Glomerular endothelial cell (primary cell): ENCODE data around the gene IFITM10. TPM values are rescaled to one million over a fixed set of nuclear protein-coding genes. Genes with fewer than 3 reads are reported as not detected.

Experiments
- DNase-seq: peaks from one replicate; pipeline ENCODE4 v3.0.0-alpha.2; 2011; ENCODE audit warnings: low read depth, low spot score; ENCODE audit errors: extremely low read depth
- total RNA-seq: library from RNA; depleted of rRNA; stranded (reverse); fragments of >200 nt; gene quantifications from 2 replicates; pipeline ENCODE4 v1.2.3, GENCODE V29; 2015

Gene IFITM10
- total RNA-seq, 1 donor from 2014 or later = not detected

DNA sequence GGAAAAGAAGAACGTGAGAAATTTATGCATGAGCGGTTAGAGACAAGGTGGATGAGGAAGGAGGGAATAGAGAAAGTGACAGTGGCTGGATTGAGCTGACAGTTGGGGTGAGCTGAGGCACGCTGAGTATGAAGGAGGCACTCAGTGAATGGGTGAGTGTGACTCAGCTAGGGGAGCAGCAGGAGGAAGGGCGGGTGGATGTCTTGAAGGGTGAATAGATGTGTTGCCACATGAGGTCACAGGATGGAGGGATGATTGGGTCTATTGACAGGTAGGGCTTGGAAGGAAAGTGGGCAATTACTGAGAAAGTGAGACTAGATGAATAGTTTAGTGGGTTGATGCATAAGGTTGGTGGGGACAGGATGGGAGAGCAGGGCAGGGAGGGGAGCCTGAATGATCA lies 8.0 kb downstream of the IFITM10 start:
- DNase-seq = no peak

DNA sequence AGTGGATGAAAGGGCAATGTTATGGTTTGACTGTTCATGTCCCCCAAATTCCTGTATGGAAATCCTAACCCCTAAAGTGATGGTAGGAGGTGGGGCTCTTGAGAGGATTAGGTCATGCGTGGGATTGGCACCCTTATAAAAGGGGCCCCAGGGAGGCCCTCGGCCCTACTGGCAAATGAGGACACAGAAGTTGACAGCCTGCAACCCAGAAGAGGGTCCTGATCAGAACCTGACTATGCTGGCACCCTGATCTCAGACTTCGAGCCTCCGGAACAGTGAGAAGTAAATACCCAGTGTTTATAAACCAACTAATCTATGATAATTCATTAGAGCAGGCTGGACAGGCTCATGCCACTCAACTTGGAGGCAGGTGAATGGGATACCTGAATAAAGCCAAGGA lies 8.7 kb downstream of the IFITM10 start:
- no peak for DNase-seq

DNA sequence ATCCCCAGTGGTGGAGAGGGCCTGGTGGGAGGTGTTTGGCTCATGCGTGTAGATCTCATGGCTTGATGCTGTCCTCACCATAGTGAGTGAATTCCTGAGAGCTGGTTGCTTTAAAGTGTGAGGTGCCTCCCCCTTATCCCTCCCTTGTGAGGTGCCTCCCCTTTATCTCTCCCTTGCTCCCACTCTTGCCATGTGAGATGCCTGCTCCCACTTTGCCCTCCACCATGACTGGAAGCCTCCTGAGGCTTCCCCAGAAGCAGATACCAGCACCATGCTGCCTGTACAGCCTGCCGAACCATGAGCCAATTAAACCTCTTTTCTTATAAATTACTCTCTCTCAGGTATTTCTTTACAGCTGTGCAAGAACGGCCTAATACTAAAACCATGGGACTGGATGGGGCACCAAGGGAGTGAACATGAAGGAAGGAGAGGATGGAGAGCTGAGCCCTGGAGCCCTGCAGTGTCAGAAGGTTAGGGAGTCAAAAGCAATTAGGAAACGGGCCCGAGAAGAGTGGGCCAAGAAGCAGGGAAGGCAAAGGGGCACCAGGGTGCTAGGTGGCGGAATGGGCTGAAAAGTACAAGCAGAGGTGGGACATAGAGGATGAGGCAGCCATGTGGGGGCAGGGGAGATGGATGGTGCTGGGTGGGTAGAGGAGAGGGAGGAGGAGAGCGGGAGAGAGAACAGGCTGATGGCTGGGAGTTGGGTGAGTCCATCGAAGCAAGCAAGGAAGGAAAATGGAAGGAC lies 9.4 kb downstream of the IFITM10 start:
- no peak for DNase-seq

DNA sequence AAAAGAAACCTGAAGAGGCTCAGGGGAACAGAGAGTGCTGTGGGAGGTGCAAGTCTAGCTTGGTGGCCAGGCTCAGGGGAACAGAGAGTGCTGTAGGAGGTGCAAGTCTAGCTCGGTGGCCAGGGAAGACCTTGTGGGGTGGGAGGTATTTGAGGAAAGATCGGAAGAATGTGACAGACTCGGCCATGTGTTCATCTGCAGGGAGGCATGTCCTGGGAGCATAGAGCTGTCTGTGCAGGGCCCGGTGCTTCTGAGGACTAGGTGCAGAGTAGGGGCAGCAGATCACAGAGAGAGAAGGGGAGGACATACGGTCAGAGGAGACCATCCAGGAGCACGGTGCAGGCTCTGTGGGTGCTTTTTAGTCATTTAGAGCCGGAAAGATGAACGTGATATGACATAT lies 10.8 kb downstream of the IFITM10 start:
- DNase-seq = no peak

DNA sequence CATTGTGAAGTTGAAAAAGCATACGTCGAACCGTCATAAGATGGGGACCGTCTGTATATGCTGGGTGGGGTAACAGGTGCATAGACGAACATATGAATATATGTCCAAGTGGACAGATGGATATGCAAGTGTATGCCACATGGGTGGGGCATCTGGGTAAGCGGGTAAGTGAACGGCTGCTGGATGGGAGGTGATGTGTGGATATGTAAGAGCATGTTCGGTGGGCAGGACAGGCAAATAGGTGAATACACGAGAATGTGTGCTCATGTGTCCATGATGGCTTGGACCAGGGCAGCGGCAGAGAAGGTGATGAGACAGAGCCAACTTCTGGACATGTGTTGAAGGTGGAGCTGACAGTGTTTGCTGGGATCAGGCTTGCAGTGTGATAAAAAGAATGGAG lies 12.0 kb downstream of the IFITM10 start:
- DNase-seq = no peak

DNA sequence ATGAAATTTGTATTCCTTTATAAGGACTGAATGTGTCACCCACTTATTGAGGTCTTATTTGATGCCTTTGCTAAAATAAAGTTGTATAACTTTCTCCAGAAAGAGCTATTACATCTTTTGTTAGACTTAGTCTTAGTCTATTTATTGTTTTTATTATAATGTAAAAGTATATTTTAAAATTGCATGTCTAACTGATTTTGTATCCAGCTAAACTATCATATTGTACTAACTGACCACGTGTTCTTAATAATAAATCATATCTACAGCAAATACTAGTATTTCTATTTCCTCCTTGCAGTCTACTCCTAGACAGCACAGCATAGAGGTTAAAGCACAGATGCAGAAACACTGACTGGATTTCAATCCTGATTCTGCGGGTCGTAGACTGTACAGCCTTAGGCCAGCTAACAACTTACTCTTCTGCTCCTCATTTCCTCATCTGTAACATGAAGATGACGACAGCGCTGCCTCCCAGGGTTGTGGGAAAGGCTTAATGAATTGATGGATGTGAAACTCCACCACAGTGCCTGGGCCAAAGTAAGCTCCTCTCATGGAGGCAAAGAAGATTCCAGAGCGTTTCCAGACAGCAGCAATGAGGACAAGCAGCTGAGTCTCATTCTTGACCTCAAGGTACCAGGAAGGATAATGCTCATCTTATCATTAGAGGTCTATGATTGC lies 13.2 kb downstream of the IFITM10 start:
- DNase-seq = no peak

DNA sequence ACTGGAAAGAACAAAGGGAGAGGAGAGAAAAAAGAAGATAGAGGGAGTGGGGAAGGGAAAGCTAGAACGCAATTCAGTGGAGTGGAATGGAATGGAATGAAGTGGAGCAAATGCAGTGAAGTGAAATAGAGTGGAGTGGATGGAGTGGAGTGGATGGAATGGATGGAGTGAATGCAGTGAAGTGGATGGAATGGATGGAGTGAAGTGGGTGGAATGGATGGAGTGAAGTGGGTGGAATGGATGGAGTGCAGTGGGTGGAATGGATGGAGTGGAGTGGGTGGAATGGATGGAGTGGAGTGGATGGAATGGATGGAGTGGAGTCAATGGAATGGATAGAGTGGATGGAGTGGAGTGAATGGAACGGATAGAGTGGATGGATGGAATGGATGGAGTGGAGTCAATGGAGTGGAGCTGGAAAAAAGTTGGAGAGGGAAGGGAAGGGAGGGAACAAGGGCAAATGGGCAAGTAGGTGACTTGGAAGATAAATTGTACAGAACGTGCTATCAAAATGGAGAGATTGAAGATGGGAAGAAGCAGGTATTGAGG lies 13.9 kb downstream of the IFITM10 start:
- no peak for DNase-seq

DNA sequence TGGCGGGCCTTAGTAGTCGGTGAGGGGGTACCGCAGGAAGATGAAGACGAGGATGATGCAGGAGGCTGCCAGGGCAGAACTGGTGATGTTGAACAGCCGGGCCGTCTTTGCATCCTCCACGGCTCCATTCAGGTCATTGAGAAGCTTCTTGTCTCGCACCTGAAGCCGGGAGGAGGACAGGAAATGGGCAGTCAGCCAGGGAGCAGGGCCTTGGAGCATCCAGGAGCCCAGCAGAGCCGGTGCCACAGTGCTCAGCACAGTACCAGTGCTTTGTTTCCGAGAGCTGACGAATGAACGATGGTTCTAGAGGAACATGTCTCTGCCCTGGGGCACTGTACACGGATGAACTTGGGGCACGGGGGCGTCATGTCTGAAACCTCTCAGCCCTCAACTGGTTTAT lies 15.1 kb downstream of the IFITM10 start:
- no peak for DNase-seq

DNA sequence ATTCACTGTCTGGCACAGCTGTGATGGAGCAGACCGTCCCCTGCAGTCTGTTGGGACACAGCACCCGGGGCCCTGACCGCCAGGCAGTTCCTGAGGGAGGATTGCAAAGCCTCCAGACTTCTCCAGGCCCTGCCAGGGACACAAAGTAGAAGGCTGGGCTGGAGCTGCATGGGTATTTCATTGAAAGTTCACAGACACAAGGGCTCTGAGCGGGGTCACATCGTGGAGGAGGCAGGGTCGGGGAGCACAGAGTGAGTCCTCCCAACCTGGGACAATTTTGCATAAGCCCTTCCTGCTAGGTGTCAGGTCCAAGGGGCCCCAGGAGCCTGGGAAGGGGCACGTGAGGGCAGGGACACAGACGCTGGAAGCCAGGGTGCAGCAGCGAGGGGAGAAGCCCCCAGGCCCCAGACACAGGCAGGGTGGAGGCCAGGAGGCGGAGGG lies 15.7 kb downstream of the IFITM10 start:
- no peak for DNase-seq

DNA sequence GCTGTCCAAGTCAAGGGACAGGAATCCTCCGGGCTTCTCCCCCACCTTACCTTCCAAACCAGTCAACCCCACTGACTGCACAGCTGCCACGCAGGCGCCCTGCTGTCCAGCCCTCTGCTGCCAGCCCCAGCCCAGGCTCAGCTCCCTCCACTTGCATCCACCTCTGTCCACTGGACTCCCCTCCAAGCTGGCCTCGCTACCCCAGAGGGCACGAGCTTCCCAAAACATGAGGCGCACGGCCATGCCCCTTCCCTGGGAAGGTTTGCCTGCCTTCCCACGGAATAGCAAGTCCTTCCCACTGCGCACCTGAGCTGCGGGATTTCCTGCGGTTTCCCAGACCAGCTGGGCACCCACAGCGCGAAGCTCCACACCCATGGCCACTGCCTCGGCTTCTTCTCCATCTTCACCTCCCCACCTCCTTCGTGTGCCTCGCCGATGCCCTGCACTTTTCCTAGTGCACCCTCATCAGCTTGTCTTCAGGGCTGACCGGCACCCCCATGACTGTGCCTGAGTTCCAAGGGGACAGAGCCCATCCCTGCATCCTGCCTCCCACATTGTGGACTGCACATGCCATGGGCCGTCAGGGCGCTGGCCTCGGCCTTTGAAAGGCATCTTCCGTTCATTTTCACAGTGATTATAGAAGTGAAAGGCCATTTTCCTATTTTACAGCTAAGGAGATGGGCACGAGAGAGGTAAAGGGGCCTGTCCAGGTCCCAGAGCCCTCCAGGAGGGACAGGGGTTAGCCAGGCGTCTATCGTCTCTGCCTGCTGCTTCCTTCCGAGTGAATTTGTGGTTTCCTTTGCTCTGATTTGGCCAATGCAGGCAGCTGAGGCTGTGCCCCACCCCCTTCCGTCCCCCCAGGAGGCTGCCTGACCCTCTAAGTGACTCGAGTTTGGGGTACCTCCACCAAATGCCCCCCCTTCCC lies 16.4 kb downstream of the IFITM10 start:
- no peak for DNase-seq

DNA sequence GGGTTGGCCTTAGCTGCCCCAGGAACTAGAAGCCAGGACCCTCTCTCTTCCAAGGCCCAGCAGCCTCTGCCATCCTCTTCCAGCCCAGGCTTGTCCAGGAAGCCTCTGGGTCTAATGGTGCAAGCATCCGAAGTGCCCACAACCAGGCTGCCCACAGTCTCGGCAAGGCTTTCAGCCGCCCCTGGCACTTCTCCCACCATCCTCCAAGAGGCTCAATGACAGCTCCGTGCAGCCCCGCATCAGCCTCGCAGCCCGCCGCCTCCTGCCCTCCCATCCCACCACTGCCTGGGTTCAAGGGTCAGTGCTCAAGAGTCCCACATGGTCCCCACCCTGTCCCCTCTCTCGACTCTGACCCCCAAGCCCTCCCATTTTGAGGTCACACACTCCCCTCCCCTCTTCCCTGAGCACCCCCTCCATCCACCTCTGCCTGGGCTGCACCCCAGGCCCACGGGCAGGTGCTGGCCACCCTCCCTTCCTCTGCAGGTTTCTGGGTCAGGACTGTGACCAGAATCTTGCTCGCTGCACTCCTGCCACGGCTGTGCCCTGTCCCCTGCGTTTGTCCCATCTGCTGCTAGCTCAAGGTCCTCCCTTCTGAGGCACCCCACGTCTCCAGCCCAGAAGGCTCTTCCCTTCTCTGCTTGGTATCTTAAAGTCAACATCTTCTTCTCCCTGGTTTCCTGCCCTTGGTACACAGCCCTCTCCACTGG lies 17.2 kb downstream of the IFITM10 start:
- no peak for DNase-seq

DNA sequence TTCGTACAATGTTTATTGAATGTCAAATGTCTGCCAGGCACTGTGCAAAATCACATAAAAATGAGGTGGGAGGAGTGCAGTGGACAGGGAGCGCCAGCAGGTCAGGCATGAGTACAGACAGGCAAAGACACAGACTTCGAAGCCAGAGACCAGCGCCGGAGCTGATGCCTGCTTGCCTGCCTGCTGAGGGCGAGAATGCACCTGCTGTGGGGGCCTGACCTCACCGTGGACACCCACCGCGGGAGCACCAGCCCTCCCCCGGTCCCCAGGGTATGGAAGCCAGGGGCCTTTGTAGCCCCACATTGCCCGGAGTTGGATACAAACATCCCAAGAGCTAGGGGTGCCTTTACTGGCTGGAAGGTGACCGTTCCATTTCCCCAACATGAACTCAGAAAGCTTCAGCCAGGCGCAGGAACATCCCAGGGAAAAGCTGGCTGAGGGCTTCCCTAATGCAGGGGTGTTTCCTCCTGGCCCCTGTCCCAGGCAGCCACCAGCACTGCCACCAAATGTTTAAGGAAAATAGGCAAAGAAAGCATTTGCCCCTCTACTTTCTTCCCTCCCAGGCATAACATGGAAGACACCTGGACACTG lies 17.9 kb downstream of the IFITM10 start:
- DNase-seq = no peak

DNA sequence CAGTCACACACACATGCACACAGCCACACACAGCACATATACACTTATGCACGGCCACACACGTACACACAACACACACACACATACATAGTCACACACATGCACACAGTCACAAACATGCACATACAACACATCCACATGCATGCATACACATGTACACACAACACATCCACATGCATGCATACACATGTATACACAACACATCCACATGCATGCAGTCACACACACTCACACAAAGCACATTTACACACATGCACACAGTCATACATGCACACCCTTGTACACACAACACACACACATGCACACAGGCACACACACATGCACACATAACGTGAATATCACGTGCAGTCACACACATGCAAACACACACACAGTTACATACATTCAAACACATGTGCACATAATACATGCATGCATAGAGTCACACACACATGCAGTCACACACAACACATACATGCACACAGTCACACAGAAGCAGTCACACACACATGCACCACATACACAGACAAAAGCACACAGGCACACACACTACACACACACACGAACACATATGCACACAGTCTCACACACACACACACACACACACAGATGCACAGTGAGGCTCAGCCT lies 18.8 kb downstream of the IFITM10 start:
- DNase-seq = no peak

DNA sequence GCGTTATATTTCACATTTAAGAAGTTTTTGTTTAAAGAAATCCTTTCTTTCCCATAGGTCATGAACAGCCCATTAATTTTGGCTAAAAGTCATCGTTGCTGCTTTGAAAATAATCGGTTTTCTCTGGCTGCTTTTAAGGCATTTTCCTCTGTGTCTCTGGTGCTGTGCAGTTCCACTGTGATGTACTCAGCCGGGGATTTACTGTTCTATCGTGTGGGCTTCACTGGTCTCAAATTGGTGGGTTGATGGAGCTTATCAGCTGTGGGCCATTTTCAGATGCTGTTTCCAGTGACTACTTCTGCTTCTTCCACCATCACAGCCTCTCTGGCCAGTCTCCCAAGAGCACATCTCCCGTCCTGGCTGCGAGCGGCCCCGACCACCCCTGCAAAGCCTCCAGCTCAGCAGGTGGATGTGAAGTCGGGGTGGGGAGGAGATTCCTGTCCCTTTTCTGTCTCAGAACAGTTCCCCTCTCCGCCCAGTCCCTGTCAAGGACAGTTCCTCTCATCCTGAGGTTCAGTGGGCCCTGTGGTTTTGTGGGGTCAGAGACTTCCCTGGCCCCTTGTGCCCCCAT lies 20.3 kb downstream of the IFITM10 start:
- DNase-seq = no peak

DNA sequence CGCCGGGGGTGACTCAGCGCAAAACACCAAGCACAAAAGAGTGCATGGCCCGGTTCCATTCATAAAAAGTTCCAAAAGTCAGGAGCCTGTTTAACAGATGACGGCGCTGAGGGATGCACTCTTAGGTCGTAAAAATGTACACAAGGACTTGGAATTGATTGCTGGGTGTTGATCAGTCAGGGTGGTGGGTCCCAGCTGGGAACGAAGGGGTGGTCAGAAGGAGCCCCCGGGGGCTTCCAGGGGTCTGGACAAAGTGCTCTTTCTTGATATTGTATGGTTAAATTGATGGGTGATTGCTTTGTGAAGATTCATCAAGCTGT lies 20.7 kb downstream of the IFITM10 start:
- DNase-seq = no peak

DNA sequence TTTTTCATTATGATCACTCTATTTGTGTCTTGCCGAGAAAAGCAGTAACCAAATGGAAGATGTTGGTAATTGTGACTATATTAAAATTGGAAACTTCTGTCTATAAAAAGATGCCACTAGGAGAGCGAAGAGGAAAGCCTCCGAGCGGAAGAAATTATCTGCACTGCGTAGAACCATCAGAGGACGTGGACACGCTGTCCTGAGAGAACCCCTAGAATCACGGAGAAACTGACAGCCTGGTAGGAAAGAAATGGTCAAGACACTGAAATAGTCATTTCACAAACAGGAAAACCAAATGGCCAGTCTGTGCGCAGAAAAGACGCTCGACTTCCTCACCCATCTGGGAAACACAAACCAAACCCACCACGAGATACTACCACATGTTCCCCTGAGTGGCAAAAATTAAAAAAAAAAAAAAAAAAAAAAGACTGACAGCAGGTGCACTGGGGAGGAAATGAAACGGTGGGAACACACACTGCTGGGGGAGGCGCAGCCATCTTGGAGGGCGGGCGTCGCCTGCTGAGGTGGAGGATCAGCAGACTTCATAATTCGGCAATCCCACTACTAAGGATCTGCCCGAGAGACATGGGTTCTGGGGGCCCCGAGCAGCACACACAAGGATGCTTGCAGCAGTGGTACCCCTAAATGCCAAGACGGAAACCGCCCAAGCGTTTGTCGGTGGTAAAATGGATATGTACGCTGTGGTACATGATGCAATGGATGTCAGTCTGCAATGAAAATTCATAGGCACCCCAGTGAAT lies 21.3 kb downstream of the IFITM10 start:
- DNase-seq = no peak

DNA sequence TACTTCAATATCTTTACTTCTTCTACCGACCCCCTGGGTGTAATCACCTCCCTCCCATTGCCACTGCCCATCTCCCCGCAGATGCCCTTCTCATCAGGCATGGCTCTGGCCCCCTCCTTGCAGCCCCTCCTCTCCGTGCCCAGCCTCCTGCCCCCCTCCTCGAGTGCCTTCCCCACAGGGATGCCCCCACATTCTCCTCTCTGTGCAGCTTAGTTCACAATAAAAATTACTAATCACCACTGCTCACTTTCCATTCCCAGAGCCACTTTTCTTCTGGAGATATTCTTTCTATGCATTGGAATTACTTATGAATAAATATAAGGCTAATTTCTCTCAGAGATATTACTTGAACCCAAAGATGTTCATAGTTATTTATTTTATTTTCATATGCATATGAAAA lies 22.1 kb downstream of the IFITM10 start:
- DNase-seq = no peak

DNA sequence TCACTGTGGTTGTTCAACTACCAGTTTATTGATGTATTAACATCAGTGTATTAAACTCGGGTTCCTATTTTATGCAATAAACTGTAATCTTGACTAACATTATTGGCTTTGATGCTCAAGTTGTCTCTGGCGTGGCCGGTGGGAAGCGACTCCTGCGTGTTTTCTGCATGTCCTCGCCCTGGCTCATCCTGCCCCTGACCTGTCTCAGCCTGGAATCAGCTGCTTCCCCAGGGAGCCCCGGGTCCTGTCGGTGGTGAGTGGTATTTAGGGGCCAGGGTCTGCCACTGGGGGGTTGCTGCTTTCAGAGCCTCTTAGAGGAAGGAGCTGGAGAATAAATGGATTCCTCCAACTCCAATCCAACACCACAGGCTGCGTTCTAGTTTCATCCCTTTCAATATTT lies 22.5 kb downstream of the IFITM10 start:
- no peak for DNase-seq
